Neuronal stem cell (in vitro differentiated cells): Measurements from ENCODE around the gene NSG1.

Source experiments
- DNase-seq: peaks from one replicate; pipeline ENCODE4 v3.0.0-alpha.2; 2013; ENCODE audit warnings: low spot score
- H2AFZ ChIP-seq: one replicate; pipeline ENCODE4 v1.6.1; 2013; ENCODE audit warnings: mild to moderate bottlenecking, low read length, inconsistent platforms
- H2AK5ac ChIP-seq: 2 replicates; pipeline ENCODE4 v1.6.1; 2013; ENCODE audit warnings: low read depth, mild to moderate bottlenecking, inconsistent platforms, low read length, moderate library complexity, mixed read lengths
- H2BK120ac ChIP-seq: 2 replicates; pipeline ENCODE4 v1.6.1; 2013; ENCODE audit warnings: low read depth, mild to moderate bottlenecking, inconsistent platforms, low read length, moderate library complexity, mixed read lengths
- H2BK12ac ChIP-seq: one replicate; pipeline ENCODE4 v1.6.1; 2013; ENCODE audit warnings: low read length, inconsistent platforms
- H2BK15ac ChIP-seq: 2 replicates; pipeline ENCODE4 v1.6.1; 2013; ENCODE audit warnings: mild to moderate bottlenecking, low read length, inconsistent platforms, mixed read lengths
- H2BK5ac ChIP-seq: one replicate; pipeline ENCODE4 v1.6.1; 2013; ENCODE audit warnings: inconsistent platforms, mild to moderate bottlenecking, low read length, moderate library complexity
- H3K14ac ChIP-seq: one replicate; pipeline ENCODE4 v1.6.1; 2013; ENCODE audit warnings: low read length, inconsistent platforms
- H3K18ac ChIP-seq: 2 replicates; pipeline ENCODE4 v1.6.1; 2013; ENCODE audit warnings: low read length, inconsistent platforms
- H3K23ac ChIP-seq: 2 replicates; pipeline ENCODE4 v1.6.1; 2013; ENCODE audit warnings: low read depth, mild to moderate bottlenecking, mixed read lengths, low read length, inconsistent platforms; ENCODE audit not compliant: poor library complexity
- H3K27ac ChIP-seq: replicated peaks from 3 replicates; pipeline ENCODE4 v1.5.1; 2013; ENCODE audit warnings: low read length, inconsistent platforms
- H3K27me3 ChIP-seq, 3 experiments: 2 replicates each; pipeline ENCODE4 v1.6.1; 2013; ENCODE audit warnings: low read length in 3 of 3, mild to moderate bottlenecking in 2 of 3, inconsistent platforms in 1 of 3, low read depth in 1 of 3, mixed read lengths in 1 of 3, moderate library complexity in 1 of 3; ENCODE audit not compliant: control insufficient read depth in 3 of 3, insufficient read depth in 3 of 3
- H3K36me3 ChIP-seq, 2 donors: replicated peaks in 1 of 2; 2 replicates each; pipeline ENCODE4 v1.6.1; 2013; ENCODE audit warnings: low read length in 2 of 2; ENCODE audit not compliant: control insufficient read depth in 2 of 2, insufficient read depth in 2 of 2
- H3K4ac ChIP-seq: 2 replicates; pipeline ENCODE4 v1.6.1; 2013; ENCODE audit warnings: inconsistent platforms, mild to moderate bottlenecking, low read length, moderate library complexity
- H3K4me1 ChIP-seq, 2 donors: 1 replicate in 1 of 2; 2 replicates in 1 of 2; pipeline ENCODE4 v1.6.1; 2013; ENCODE audit warnings: low read length in 2 of 2, low read depth in 1 of 2; ENCODE audit not compliant: control insufficient read depth in 2 of 2, insufficient read depth in 1 of 2
- H3K4me2 ChIP-seq: one replicate; pipeline ENCODE4 v1.6.1; 2013; ENCODE audit warnings: mild to moderate bottlenecking, low read length, inconsistent platforms; ENCODE audit not compliant: insufficient read depth, poor library complexity, severe bottlenecking
- H3K4me3 ChIP-seq, 2 donors: 2 replicates each; pipeline ENCODE4 v1.5.1; 2013; ENCODE audit warnings: low read length in 2 of 2, mild to moderate bottlenecking in 2 of 2, inconsistent platforms in 1 of 2, moderate library complexity in 1 of 2
- H3K79me1 ChIP-seq: one replicate; pipeline ENCODE4 v1.6.1; 2013; ENCODE audit warnings: low read depth, mild to moderate bottlenecking, inconsistent platforms, low read length, moderate library complexity
- H3K9ac ChIP-seq: one replicate; pipeline ENCODE4 v1.6.1; 2013; ENCODE audit warnings: mild to moderate bottlenecking, low read depth, low read length, inconsistent platforms; ENCODE audit not compliant: poor library complexity
- H3K9me3 ChIP-seq, 2 donors: replicated peaks in 1 of 2; 2 replicates each; pipeline versions ENCODE3 to v1.6.1; 2013; ENCODE audit warnings: low read length in 2 of 2, mild to moderate bottlenecking in 2 of 2, inconsistent platforms in 1 of 2, low read depth in 1 of 2, mixed read lengths in 1 of 2, moderate library complexity in 1 of 2; ENCODE audit not compliant: control insufficient read depth in 2 of 2, insufficient read depth in 1 of 2
- H4K8ac ChIP-seq: one replicate; pipeline ENCODE4 v1.6.1; 2013; ENCODE audit warnings: low read depth, mild to moderate bottlenecking, inconsistent platforms, low read length, moderate library complexity
- H4K91ac ChIP-seq: one replicate; pipeline ENCODE4 v1.6.1; 2013; ENCODE audit warnings: low read length, low read depth, mild to moderate bottlenecking, inconsistent platforms; ENCODE audit not compliant: poor library complexity
- WGBS, 2 donors: extraction: QIAGEN DNeasy Blood & Tissue Kit; methylation state at CpG; one replicate each; pipeline ENCODE4 v1.1.7; 2013; ENCODE audit warnings: missing lambda C conversion rate in 2 of 2, mixed read lengths in 1 of 2; ENCODE audit not compliant: insufficient read length in 2 of 2, insufficient replicate concordance in 1 of 2; ENCODE audit errors: extremely low coverage in 2 of 2; 5-methylcytosine and 5-hydroxymethylcytosine counted together

Gene NSG1

GRCh38 chr4:4426511-4427120 is 39.7 kb downstream of the NSG1 start:
- Histone ChIP-seq H3K4ac (no peak overlapping the region), H3K79me1 (peaks cover 2% of the 10 kb centered on the region), H3K18ac (peak overlapping the region; percentile 2), H3K4me3 (no peak overlapping the region), H2BK12ac (no peak overlapping the region), H2BK15ac (no peak overlapping the region), H3K4me1 (peaks cover 11 to 16% of the 10 kb centered on the region in 2 donors), H3K23ac (no peak overlapping the region), H3K36me3 (peaks cover 13 to 47% of the 10 kb centered on the region in 2 donors), H4K91ac (no peak overlapping the region), H2BK5ac (no peak overlapping the region), H3K27me3 (no peaks in the 10 kb centered on the region), H3K27ac (no peak overlapping the region), H3K14ac (no peak overlapping the region), H3K9me3 (no peaks in the 10 kb centered on the region), H3K4me2 (no peak overlapping the region), H2AK5ac (no peak overlapping the region), H2BK120ac (no peak overlapping the region), H3K9ac (no peak overlapping the region), H4K8ac (no peak overlapping the region), H2AFZ (no peak overlapping the region)
- no CpG with 5 or more reads among the region's 11 CpGs for WGBS, 2 donors
- no peak for DNase-seq

- Histone ChIP-seq H2BK5ac (no peak overlapping the region), H3K4ac (no peak overlapping the region), H2AFZ (no peak overlapping the region), H3K27me3 (no peaks in the 10 kb centered on the region), H3K4me2 (no peak overlapping the region), H3K27ac (no peak overlapping the region), H3K4me1 (peaks cover 11 to 16% of the 10 kb centered on the region in 2 donors), H3K14ac (no peak overlapping the region), H2BK15ac (no peak overlapping the region), H3K9ac (no peak overlapping the region), H2AK5ac (no peak overlapping the region), H2BK12ac (no peak overlapping the region), H3K23ac (no peak overlapping the region), H4K91ac (no peak overlapping the region), H3K18ac (no peak overlapping the region), H2BK120ac (no peak overlapping the region), H3K79me1 (peaks cover 2% of the 10 kb centered on the region), H3K36me3 (peaks cover 9 to 48% of the 10 kb centered on the region in 2 donors), H3K4me3 (no peak overlapping the region), H3K9me3 (no peaks in the 10 kb centered on the region), H4K8ac (no peak overlapping the region)
- no CpG with 5 or more reads among the region's 12 CpGs for WGBS, 2 donors
- DNase-seq: peak; percentile 17
Measured at GRCh38 chr4:4427121-4427870, 40.4 kb downstream of the NSG1 start.

- H3K27ac ChIP-seq: no peak overlapping the region
- no peak overlapping the region for H3K4me3 ChIP-seq
- no peak overlapping the region for H2AK5ac ChIP-seq
- H3K36me3 ChIP-seq: peaks cover 9 to 47% of the 10 kb centered on the region in 2 donors
- no peak overlapping the region for H2BK15ac ChIP-seq
- H4K8ac ChIP-seq: no peak overlapping the region
- H3K9ac ChIP-seq: no peak overlapping the region
- H3K4me1 ChIP-seq: peaks cover 11 to 16% of the 10 kb centered on the region in 2 donors
- H3K4ac ChIP-seq: no peak overlapping the region
- no peak overlapping the region for H2BK12ac ChIP-seq
- no peak overlapping the region for H2BK5ac ChIP-seq
- H3K18ac ChIP-seq: no peak overlapping the region
- no peak overlapping the region for H2BK120ac ChIP-seq
- H3K4me2 ChIP-seq: no peak overlapping the region
- H3K27me3 ChIP-seq: no peaks in the 10 kb centered on the region
- H3K14ac ChIP-seq: no peak overlapping the region
- no peak overlapping the region for H4K91ac ChIP-seq
- no peaks in the 10 kb centered on the region for H3K9me3 ChIP-seq
- WGBS, 2 donors: no CpG with 5 or more reads among the region's 5 CpGs
- DNase-seq: no peak
- H3K79me1 ChIP-seq: peaks cover 2% of the 10 kb centered on the region
- H3K23ac ChIP-seq: no peak overlapping the region
- H2AFZ ChIP-seq: no peak overlapping the region
Measured at GRCh38 chr4:4427886-4428285, 41.0 kb downstream of the NSG1 start.
